ENCODE measurements around the gene TNC. TPM values are rescaled to one million over a fixed set of nuclear protein-coding genes. Genes with fewer than 3 reads are reported as not detected.

The TNC gene
- total and polyA plus RNA-seq, 10 of the 15 experiments (the other 5 are each of a cell fraction or from before 2014, with no cell fraction given) = 0.05 to 4.2 (median 0.14) TPM

GRCh38 chr9:115038178-115038577 is 79.8 kb downstream of the TNC start:
- in situ Hi-C loops (cut with MboI) = no loop called here
- RAD21 ChIA-PET (ENCODE audit: unreplicated experiment) = no interaction called here

More at GRCh38 chr9:115038178-115038577, 79.8 kb downstream of the TNC start:
- H3K27ac ChIP-seq (ENCODE audit: control insufficient read depth, insufficient read depth) = no peak overlapping the region
- no peak for TF ChIP-seq IRF3 (IDR thresholded peaks at IDR 0.05)
- no peak for TF ChIP-seq HDGF (IDR thresholded peaks at IDR 0.05)
- no peak for TF ChIP-seq POU2F2 (IDR thresholded peaks at IDR 0.05; ENCODE audit: borderline replicate concordance, low read depth, low read length)
- TF ChIP-seq TBL1XR1 (IDR thresholded peaks at IDR 0.05; ENCODE audit: low read depth, low read length) = no peak
- no peak for TF ChIP-seq MTA2 (IDR thresholded peaks at IDR 0.05; ENCODE audit: low read depth)
- no peak for TF ChIP-seq RELB (IDR thresholded peaks at IDR 0.05; ENCODE audit: low read depth)
- no peak for TF ChIP-seq TCF7 (IDR thresholded peaks at IDR 0.05; ENCODE audit: borderline replicate concordance)
- TF ChIP-seq CBX5 (IDR thresholded peaks at IDR 0.05; ENCODE audit: low read depth) = no peak
- no peak for TF ChIP-seq GABPA (IDR thresholded peaks at IDR 0.05; ENCODE audit: low read depth)
- TF ChIP-seq HDAC2 (IDR thresholded peaks at IDR 0.05) = no peak
- no peak for TF ChIP-seq LARP7 (IDR thresholded peaks at IDR 0.05)
- no peak for TF ChIP-seq NRF1 (conservative IDR thresholded peaks at IDR 0.05; ENCODE audit: low read depth, low read length)
- TF ChIP-seq NR2C1 (IDR thresholded peaks at IDR 0.05) = no peak
- TF ChIP-seq FOXK2 (IDR thresholded peaks at IDR 0.05) = no peak
- TF ChIP-seq SREBF1 (IDR thresholded peaks at IDR 0.05; ENCODE audit: low read length) = no peak
- DNase-seq (ENCODE audit: low read depth, low spot score) (no peak), FAIRE-seq (no peak), ATAC-seq (no peak)
- H3K79me2 ChIP-seq (ENCODE audit: control insufficient read depth, insufficient read depth, low read length) = no peaks in the 10 kb centered on the region
- SMC1A ChIA-PET (ENCODE audit: uncharacterized antibody, unreplicated experiment) = interaction anchor here (0.6 kb wide), 1 partner anchor 497 kb away, joined by 3 read pairs; no protein-coding TSS in a partner anchor
- no TSS peak for BruUV-seq (replicated peaks)
- H4K20me1 ChIP-seq (ENCODE audit: control insufficient read depth, insufficient read depth) = no peaks in the 10 kb centered on the region
- no peak overlapping the region for H3K9ac ChIP-seq (ENCODE audit: control insufficient read depth, insufficient read depth, low read length)
- H3K36me3 ChIP-seq (ENCODE audit: control insufficient read depth in 2 of 2, insufficient read depth in 2 of 2, low read length in 1 of 2) = no peaks in the 10 kb centered on the region
- CTCF ChIA-PET = no interaction called here
- H3K4me1 ChIP-seq (ENCODE audit: control insufficient read depth, insufficient read depth, low read length) = peaks cover 17% of the 10 kb centered on the region
- POLR2A ChIA-PET = interaction anchor here (1.1 kb wide), 1 partner anchor 17 kb away, joined by 3 read pairs; no protein-coding TSS in a partner anchor
- 14% methylated on average over 2 of the region's 2 CpGs for WGBS (ENCODE audit: insufficient coverage, insufficient replicate concordance, low lambda C conversion rate, missing lambda C conversion rate)
- H2AFZ ChIP-seq (ENCODE audit: control insufficient read depth, low read depth, low read length) = no peak overlapping the region
- no peaks in the 10 kb centered on the region; a peak in 2 of 4 replicates for H3K27me3 ChIP-seq (replicated peaks in 1 of 2; ENCODE audit: control insufficient read depth in 2 of 2, insufficient read depth in 2 of 2, low read length in 1 of 2)
- intact Hi-C loops (cut with micrococcal nuclease; ENCODE audit: unreplicated experiment) = loop anchor here (5.0 kb wide), 2 partner anchors 154 to 484 kb away; no protein-coding TSS in a partner anchor
- H3K4me3 ChIP-seq = no peak overlapping the region
- no peak overlapping the region for H3K4me2 ChIP-seq (ENCODE audit: control insufficient read depth, insufficient read depth)
- H3K9me3 ChIP-seq (replicated peaks; ENCODE audit: control insufficient read depth, insufficient read depth, low read length) = no peaks in the 10 kb centered on the region; the same call in 2 of the 3 replicates
